ENCODE data around the gene FRMD4B. TPM values are rescaled to one million over a fixed set of nuclear protein-coding genes. Genes with fewer than 3 reads are reported as not detected.

The FRMD4B gene
- total and polyA plus RNA-seq, 7 donors = 1.1 to 4.0 (median 2.9) TPM

- TF ChIP-seq CTCF (IDR thresholded peaks at IDR 0.05) = no peak
- H3K27ac ChIP-seq = no peak overlapping the region
- ATAC-seq (no peak), DNase-seq (no peak)
- no peak overlapping the region for H3K4me3 ChIP-seq
- intact Hi-C loops (cut with DNase I) = no loop called here
- H3K27me3 ChIP-seq (ENCODE audit: insufficient read depth in 3 of 3, low read length in 2 of 3) = peaks cover 0 to 5% (median 0%) of the 10 kb centered on the region in 3 donors
- H3K4me1 ChIP-seq = peaks cover 6% of the 10 kb centered on the region
- 36 to 70% (median 51%) methylated on average over 4 of the region's 4 CpGs for WGBS, 3 donors
- H3K9me3 ChIP-seq = no peaks in the 10 kb centered on the region
- no peaks in the 10 kb centered on the region for H3K36me3 ChIP-seq (ENCODE audit: insufficient read depth in 1 of 2, low read depth in 1 of 2)
Measured at GRCh38 chr3:69389520-69390248, 3.8 kb upstream of the FRMD4B start.

GRCh38 chr3:69388241-69388640 is 2.4 kb upstream of the FRMD4B start:
- H3K4me1 ChIP-seq = peaks cover 6% of the 10 kb centered on the region
- peaks cover 0 to 5% (median 0%) of the 10 kb centered on the region in 3 donors for H3K27me3 ChIP-seq (ENCODE audit: insufficient read depth in 3 of 3, low read length in 2 of 3)
- H3K36me3 ChIP-seq (ENCODE audit: insufficient read depth in 1 of 2, low read depth in 1 of 2) = no peaks in the 10 kb centered on the region
- no peak overlapping the region for H3K27ac ChIP-seq
- intact Hi-C loops (cut with DNase I) = no loop called here
- no peak for TF ChIP-seq CTCF (IDR thresholded peaks at IDR 0.05)
- DNase-seq = no peak
- H3K4me3 ChIP-seq = no peak overlapping the region
- WGBS, 3 donors = 60 to 79% (median 63%) methylated on average over 4 of the region's 4 CpGs
- no peak for ATAC-seq
- H3K9me3 ChIP-seq = no peaks in the 10 kb centered on the region

DNA sequence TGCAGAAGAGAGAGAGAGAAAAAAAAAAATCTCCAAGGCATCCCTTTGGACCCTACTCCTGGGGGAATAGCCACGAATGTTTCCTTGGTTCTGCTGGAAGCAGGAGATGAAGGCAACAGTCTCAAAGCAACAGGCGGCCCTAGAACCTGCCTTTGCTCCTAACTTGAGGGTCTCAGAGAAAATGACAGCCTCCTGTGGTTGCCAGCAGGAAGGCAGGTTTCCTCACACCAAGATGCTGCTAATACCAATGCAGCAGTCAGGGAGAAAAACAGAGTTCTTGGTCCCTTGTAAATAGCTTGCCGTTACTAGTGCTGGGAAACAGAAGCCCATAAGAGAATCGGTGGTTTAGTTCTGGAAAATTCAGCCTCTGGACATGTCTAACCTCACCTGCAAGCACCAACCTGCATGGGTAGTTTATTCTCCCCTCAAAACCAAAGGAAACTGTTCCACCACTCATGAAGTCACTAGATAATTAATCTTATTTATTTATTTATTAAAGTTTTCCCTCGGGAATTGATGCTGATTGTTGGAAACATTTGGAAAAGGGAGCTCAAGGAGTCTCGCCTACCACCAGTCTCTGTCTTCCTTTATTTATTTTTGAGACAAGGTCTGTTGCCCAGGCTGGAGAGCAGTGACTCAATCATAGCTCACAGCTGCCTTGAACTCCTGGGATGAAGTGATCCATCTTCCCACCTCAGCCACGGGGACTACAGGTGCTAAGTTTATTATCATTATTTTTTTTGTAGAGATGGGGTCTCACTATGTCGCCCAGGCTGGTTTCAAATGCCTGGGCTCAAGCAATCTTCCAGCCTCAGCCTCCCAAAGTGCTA is 883 bp upstream of the FRMD4B start:
- Histone ChIP-seq H3K27me3 (ENCODE audit: insufficient read depth in 3 of 3, low read length in 2 of 3) (peaks cover 0 to 5% (median 0%) of the 10 kb centered on the region in 3 donors), H3K4me1 (peaks cover 6% of the 10 kb centered on the region), H3K9me3 (no peaks in the 10 kb centered on the region), H3K27ac (no peak overlapping the region), H3K36me3 (ENCODE audit: insufficient read depth in 1 of 2, low read depth in 1 of 2) (no peaks in the 10 kb centered on the region), H3K4me3 (peak overlapping the region; percentile 71)
- no peak for TF ChIP-seq CTCF (IDR thresholded peaks at IDR 0.05)
- ATAC-seq = no peak
- intact Hi-C loops (cut with DNase I) = no loop called here
- no peak for DNase-seq
- 38 to 50% (median 48%) methylated on average over 8 of the region's 8 CpGs for WGBS, 3 donors

DNA sequence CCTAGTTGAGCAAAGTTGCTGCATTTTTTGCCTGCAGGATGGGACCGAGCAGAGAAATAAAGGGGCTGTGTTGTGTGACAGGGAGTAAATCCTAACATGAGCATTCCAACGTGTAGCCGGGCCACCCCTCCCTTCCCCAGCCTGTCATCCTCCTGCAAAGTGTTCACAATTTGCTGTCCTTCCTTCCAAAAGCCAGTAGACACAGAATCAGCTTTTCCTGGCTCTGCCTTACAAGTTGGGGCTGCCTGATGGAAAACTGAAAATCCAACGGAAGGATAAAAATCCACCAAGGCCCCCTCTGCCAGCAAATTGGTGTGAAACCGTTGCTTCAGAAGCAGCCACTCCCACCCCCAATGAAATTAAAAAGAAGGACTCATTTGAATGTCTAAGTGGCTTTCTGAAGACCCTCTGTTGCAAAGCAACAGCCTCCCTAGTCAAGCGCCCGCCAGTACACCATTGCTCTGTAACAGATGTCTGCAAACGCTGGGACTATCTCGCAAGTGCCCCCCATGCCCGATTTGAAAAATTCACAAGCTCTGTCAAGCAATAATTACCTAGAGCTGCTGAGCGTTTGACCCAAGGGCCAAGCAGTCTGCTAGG is 665 bp downstream of the FRMD4B start:
- peaks cover 0 to 5% (median 0%) of the 10 kb centered on the region in 3 donors for H3K27me3 ChIP-seq (ENCODE audit: insufficient read depth in 3 of 3, low read length in 2 of 3)
- H3K27ac ChIP-seq = no peak overlapping the region
- DNase-seq (no peak), ATAC-seq (peak in 1 of 4 donors; percentile 23)
- WGBS, 3 donors = 40 to 45% (median 41%) methylated on average over 11 of the region's 11 CpGs
- peaks cover 6% of the 10 kb centered on the region for H3K4me1 ChIP-seq
- intact Hi-C loops (cut with DNase I) = no loop called here
- no peaks in the 10 kb centered on the region for H3K9me3 ChIP-seq
- H3K4me3 ChIP-seq = peak overlapping the region; percentile 71
- H3K36me3 ChIP-seq (ENCODE audit: insufficient read depth in 1 of 2, low read depth in 1 of 2) = no peaks in the 10 kb centered on the region
- TF ChIP-seq CTCF (IDR thresholded peaks at IDR 0.05) = no peak
